ENCODE data around the gene GRAP. TPM values are rescaled to one million over a fixed set of nuclear protein-coding genes. Genes with fewer than 3 reads are reported as not detected.
A peak's percentile ranks its signal among the peaks of the same experiment; 100 is the strongest.

The GRAP gene
- total and polyA plus RNA-seq, 9 of the 15 experiments (the other 6 are each of a cell fraction or from before 2014, with no cell fraction given): 0.07 to 0.41 (median 0.19) TPM; not detected in 5

- peaks cover 23% of the 10 kb centered on the region for H4K20me1 ChIP-seq (replicated peaks; ENCODE audit: control insufficient read depth, insufficient read depth, low read length)
- FAIRE-seq (no peak), ATAC-seq (no peak), DNase-seq (ENCODE audit: extremely low read depth in 1 of 4, low spot score in 3 of 4) (no peak)
- no peaks in the 10 kb centered on the region for H3K9me3 ChIP-seq (replicated peaks; ENCODE audit: control insufficient read depth, insufficient read depth, low read depth, low read length)
- H3K9me1 ChIP-seq (ENCODE audit: control insufficient read depth, insufficient read depth, low read length): peaks cover 1% of the 10 kb centered on the region
- ChIA-PET CTCF (ENCODE audit: low intra/inter-chr PET ratio) (no interaction called here), POLR2A (interaction anchor here (0.6 kb wide), 1 partner anchor 751 kb away, joined by 4 read pairs; no protein-coding TSS in a partner anchor)
- H2AFZ ChIP-seq (ENCODE audit: low read depth, low read length): no peak overlapping the region
- peak overlapping the region in 1 of 2 experiments; percentile 86; a peak in 2 of 4 replicates for H3K9ac ChIP-seq (ENCODE audit: insufficient read depth in 1 of 2, low read depth in 2 of 2, low read length in 2 of 2)
- no TSS peak for BruUV-seq (replicated peaks)
- H3K27me3 ChIP-seq (ENCODE audit: control insufficient read depth in 2 of 2, insufficient read depth in 2 of 2, low read length in 2 of 2): no peaks in the 10 kb centered on the region
- intact Hi-C loops (cut with micrococcal nuclease): no loop called here
- TF ChIP-seq ZFP36 (IDR thresholded peaks at IDR 0.05; ENCODE audit: low read depth, low read length, partially characterized antibody) (peak; percentile 57), RBM25 (IDR thresholded peaks at IDR 0.05; ENCODE audit: low read depth, low read length, severe bottlenecking) (peak; percentile 51), ESRRB (CRISPR knock-in tag; IDR thresholded peaks at IDR 0.05; ENCODE audit: borderline replicate concordance) (no peak)
- H3K4me3 ChIP-seq: no peak overlapping the region
- peak overlapping the region; percentile 11; the same call in 1 of the 2 replicates for H3K4me2 ChIP-seq (ENCODE audit: insufficient read depth, low read length)
- in situ Hi-C loops (cut with MboI): no loop called here
- peaks cover 13% of the 10 kb centered on the region; the same call in 2 of the 3 replicates for H3K79me2 ChIP-seq (ENCODE audit: control insufficient read depth, insufficient read depth, low read length)
- H3K27ac ChIP-seq (ENCODE audit: extremely low read depth, low read depth, low read length): no peak overlapping the region
- H3K36me3 ChIP-seq (ENCODE audit: control insufficient read depth, insufficient read depth, low read length): peaks cover 29% of the 10 kb centered on the region; the same call in 2 of the 3 replicates
- WGBS (ENCODE audit: insufficient coverage, low coverage, missing lambda C conversion rate): 75% methylated on average over 6 of the region's 11 CpGs
- peaks cover 25 to 56% of the 10 kb centered on the region in 2 experiments for H3K4me1 ChIP-seq (replicated peaks in 1 of 2; ENCODE audit: control insufficient read depth in 2 of 2, insufficient read depth in 2 of 2, low read length in 2 of 2)
Measured at GRCh38 chr17:19002805-19003542, 43.8 kb downstream of the GRAP start.

Data from K562 (cell line).